CD4-positive, CD25-positive, alpha-beta regulatory T cell (primary cell): ENCODE data around the gene ZNF681. TPM values are rescaled to one million over a fixed set of nuclear protein-coding genes. Genes with fewer than 3 reads are reported as not detected.

Experiments
- polyA plus RNA-seq, 4 donors: library from polyadenylated mRNA; unstranded; fragments of 300-500 nt; fragmentation: Illumina TruSeq; gene quantifications; one replicate each; pipeline ENCODE4 v1.2.3, GENCODE V29; 2021
- total RNA-seq: library from RNA; stranded (reverse); gene quantifications from one replicate; pipeline ENCODE4 v1.2.3, GENCODE V29; 2022

Gene ZNF681
- total and polyA plus RNA-seq, 5 donors from 2014 or later = 1.7 to 2.9 (median 2.1) TPM

Other genes starting within 250 kb of the ZNF681 start
- 22.1 TPM for gene ZNF675, start 71.7 kb downstream of the ZNF681 start, total RNA-seq
- 10 to 100 TPM; 17.2 to 24.3 (median 20.0) TPM for gene ZNF675, start 71.7 kb downstream of the ZNF681 start, polyA plus RNA-seq
- 4.4 TPM for gene ZNF726, start 156.0 kb upstream of the ZNF681 start, total RNA-seq
- gene ZNF726, start 156.0 kb upstream of the ZNF681 start, polyA plus RNA-seq = 1 to 10 TPM; 1.3 to 2.3 (median 2.0) TPM